Measurements from ENCODE around the gene LRRK2.

Gene LRRK2

GRCh38 chr12:40312196-40312595, 87.4 kb downstream of the LRRK2 start:
- DNase-seq (ENCODE audit: insufficient read length, low spot score), result no peak
- FAIRE-seq, result peak; percentile 37

DNA sequence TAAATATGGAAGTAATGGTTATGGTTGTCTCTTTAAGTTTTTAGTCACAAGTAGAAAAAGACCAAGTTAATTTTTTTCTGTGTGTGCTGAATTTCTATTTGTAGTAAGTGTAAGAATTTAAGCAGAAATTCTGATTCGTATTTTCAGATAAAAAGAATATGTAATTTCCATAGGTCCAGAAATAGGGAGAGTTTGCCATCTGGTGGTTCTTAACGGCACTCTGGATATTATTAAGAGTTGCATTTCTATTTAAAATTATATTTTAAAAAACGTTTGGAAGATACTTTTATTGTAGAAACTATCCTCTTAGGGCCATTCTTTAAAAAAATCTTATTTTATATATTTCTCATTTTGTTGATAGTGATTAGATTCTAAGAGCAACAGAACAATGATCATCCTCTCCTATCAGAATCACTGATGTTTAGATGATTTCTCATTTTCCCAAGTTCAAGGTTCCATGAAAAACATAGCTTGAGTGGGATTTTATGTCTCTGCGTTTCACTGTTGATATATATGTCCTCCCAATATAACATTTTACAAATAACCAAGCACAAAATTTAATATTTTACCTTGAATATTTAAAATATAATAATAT, 88.3 kb downstream of the LRRK2 start:
- DNase-seq (ENCODE audit: insufficient read length, low spot score), result no peak
- no peak for FAIRE-seq

DNA sequence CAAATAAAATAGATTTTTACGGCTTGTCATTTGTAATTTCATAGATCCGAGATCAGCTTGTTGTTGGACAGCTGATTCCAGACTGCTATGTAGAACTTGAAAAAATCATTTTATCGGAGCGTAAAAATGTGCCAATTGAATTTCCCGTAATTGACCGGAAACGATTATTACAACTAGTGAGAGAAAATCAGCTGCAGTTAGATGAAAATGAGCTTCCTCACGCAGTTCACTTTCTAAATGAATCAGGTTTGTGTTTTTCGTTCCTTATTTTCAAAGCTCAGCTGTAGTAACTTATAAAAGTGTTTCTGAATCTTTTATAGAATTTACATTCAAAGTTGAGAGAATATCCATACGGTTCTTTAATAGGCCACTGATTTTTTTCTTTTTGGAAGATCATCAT, 89.1 kb downstream of the LRRK2 start:
- DNase-seq (ENCODE audit: insufficient read length, low spot score) (no peak), FAIRE-seq (peak; percentile 98)

GRCh38 chr12:40314927-40315326, 90.1 kb downstream of the LRRK2 start:
- DNase-seq (ENCODE audit: insufficient read length, low spot score) (no peak), FAIRE-seq (no peak)

GRCh38 chr12:40315375-40315774, 90.6 kb downstream of the LRRK2 start:
- DNase-seq (ENCODE audit: insufficient read length, low spot score) (no peak), FAIRE-seq (peak; percentile 67)

- FAIRE-seq (no peak), DNase-seq (ENCODE audit: insufficient read length, low spot score) (no peak)
Measured at GRCh38 chr12:40324261-40324660, 99.5 kb downstream of the LRRK2 start.

- FAIRE-seq (peak; percentile 95), DNase-seq (ENCODE audit: insufficient read length, low spot score) (no peak)
Measured at GRCh38 chr12:40325349-40325960, 100.7 kb downstream of the LRRK2 start.

GRCh38 chr12:40327535-40327934, 102.7 kb downstream of the LRRK2 start:
- DNase-seq (ENCODE audit: insufficient read length, low spot score) (no peak), FAIRE-seq (no peak)

DNA sequence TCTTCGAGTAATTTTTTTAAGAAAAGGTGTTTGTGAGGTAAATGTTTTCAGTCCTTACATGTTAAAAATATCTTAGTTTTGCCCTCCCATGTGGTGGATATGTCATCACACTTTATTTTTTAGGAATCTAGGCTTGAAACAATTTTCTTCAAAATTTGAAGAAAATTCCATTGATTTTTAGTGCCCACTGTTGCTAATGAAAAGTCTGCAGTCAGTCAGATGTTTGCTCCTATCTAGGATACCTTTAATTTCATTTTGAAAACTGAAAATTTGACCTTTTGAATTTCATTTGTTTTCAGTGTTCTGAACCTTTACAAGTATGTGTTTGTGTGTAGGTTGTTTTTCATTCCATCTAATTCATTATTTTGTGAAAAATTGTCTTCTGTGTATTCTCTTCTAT, 105.4 kb downstream of the LRRK2 start:
- FAIRE-seq (no peak), DNase-seq (ENCODE audit: insufficient read length, low spot score) (no peak)

DNA sequence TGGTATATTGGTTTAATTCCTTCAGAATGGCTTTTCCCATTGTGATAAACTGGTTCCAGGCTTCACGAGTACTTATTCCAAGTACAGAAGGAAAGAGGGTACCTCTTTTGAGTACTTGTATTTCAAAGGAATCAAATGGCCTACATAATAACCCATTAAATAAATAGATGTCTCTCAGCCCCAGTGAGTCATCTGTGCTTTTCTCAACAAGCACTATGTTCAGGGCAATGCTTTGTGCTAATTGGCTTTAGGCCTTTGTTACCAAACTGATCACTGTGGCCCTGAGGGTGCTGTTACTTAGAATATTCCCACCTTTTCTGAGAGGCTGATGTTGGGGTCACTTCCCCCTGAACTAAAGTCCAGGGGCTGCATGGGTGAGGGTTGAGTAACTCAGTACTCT, 107.1 kb downstream of the LRRK2 start:
- FAIRE-seq (no peak), DNase-seq (ENCODE audit: insufficient read length, low spot score) (no peak)

DNA sequence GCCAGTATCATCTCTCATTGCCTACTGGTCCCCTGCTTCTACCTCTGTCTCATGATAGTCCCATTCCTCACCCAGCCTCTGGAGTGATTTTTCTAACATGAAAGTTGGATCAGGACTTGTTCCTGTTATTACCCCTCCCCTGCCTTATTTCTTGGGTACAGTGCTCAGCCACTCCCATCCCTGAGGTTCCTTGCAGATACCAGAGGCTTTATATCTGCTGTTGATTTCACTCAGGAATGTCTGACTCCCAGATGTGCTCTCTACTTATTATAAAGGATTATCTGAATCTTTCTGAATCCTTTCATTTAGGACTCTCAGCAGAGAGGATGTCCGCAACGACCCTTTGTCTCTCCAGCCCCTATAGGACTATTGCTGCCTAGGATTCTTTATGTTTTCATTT, 111.2 kb downstream of the LRRK2 start:
- DNase-seq (ENCODE audit: insufficient read length, low spot score), result no peak
- FAIRE-seq, result no peak

GRCh38 chr12:40336573-40337199, 111.9 kb downstream of the LRRK2 start:
- FAIRE-seq, result peak; percentile 76
- DNase-seq (ENCODE audit: insufficient read length, low spot score), result no peak

GRCh38 chr12:40338071-40338470, 113.3 kb downstream of the LRRK2 start:
- FAIRE-seq (peak; percentile 56), DNase-seq (ENCODE audit: insufficient read length, low spot score) (no peak)

GRCh38 chr12:40338621-40339020, 113.8 kb downstream of the LRRK2 start:
- DNase-seq (ENCODE audit: insufficient read length, low spot score), result no peak
- no peak for FAIRE-seq

GRCh38 chr12:40342010-40342409, 117.2 kb downstream of the LRRK2 start:
- peak; percentile 84 for FAIRE-seq
- no peak for DNase-seq (ENCODE audit: insufficient read length, low spot score)

DNA sequence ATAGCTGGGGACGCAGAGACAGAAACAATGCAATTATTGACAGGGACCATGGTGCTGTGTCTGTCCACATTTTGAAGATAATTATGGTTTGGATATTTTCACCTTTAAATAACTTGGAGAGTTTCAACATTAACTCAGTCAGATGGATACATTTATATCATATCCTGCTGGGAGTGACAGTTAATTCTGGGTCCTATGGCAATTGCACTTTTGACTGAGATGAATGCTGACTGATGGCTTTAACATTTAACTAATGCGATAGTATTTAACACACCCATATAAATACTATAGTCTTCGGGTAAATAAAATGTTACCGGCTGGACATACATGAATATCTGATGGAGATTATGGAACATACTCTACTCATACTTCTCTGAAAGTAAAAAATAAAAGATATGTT, 118.3 kb downstream of the LRRK2 start:
- DNase-seq (ENCODE audit: insufficient read length, low spot score), result no peak
- no peak for FAIRE-seq

GRCh38 chr12:40344312-40344711, 119.5 kb downstream of the LRRK2 start:
- no peak for DNase-seq (ENCODE audit: insufficient read length, low spot score)
- peak; percentile 8 for FAIRE-seq

GRCh38 chr12:40351976-40352375, 127.2 kb downstream of the LRRK2 start:
- DNase-seq (ENCODE audit: insufficient read length, low spot score) (no peak), FAIRE-seq (no peak)

- no peak for FAIRE-seq
- DNase-seq (ENCODE audit: insufficient read length, low spot score), result no peak
Measured at GRCh38 chr12:40375076-40375475, 150.3 kb downstream of the LRRK2 start.

- DNase-seq (ENCODE audit: insufficient read length, low spot score) (no peak), FAIRE-seq (peak; percentile 54)
Measured at GRCh38 chr12:40376533-40377267, 151.9 kb downstream of the LRRK2 start.

DNA sequence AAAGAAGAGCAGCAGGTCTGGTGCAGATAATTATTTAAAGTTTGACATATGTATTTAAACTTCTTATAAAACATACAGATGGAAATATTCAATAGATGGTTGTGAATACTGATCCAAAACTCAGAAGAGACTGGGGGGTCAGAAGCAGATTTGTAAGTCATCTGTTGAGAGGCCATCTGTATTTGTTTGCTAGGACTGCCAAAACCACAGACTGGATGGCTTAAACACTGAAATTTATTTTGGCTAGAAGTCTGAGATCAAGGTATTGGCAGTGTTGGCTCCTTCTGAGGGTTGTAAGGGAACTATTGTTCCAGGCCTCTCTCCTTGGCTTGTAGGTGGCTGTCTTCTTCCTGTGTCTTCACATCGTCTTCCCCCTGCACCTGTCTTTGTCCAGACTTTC, 153.9 kb downstream of the LRRK2 start:
- FAIRE-seq (no peak), DNase-seq (ENCODE audit: insufficient read length, low spot score) (no peak)

GRCh38 chr12:40382217-40382616, 157.4 kb downstream of the LRRK2 start:
- FAIRE-seq (peak; percentile 78), DNase-seq (ENCODE audit: insufficient read length, low spot score) (no peak)

All from GM19239 (cell line).